Measurements from ENCODE around the gene DOCK11. TPM values are rescaled to one million over a fixed set of nuclear protein-coding genes. Genes with fewer than 3 reads are reported as not detected.
"Not testable (repeated sequence)": the region's sequence is repeated elsewhere in the genome, so short reads cannot be mapped to it uniquely, and the experiment has no call there.

Gene DOCK11
- total and polyA plus RNA-seq, 2 donors (not counting 1 experiment from before 2014, with no cell fraction given), result 40.1 to 85.3 TPM

DNA sequence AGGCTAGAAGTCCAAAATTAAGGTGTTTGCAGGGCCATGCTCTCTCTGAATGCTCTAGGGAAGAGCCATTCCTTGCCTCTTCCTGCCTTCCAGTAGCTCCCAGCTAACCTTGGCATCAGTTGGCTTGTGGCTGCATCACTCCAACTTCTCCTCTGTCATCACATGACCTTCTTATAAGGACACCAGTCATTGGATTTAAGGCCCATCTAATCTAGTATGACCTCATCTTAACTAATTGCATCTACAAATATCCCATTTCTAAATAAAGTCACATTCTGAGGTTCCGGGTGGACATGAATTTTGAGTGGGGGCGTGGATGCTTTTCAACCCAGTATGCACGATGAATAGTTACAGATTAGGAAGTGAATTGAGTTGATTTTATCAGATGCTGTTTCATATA is 89.7 kb downstream of the DOCK11 start:
- Histone ChIP-seq H3K4me1 (ENCODE audit: control insufficient read depth, extremely low read depth, insufficient read depth, low read length) (no peaks in the 10 kb centered on the region), H3K4me2 (ENCODE audit: extremely low read depth, insufficient read depth, low read length) (no peak overlapping the region), H3K79me2 (ENCODE audit: control insufficient read depth, insufficient read depth, low read length) (no peaks in the 10 kb centered on the region), H4K20me1 (ENCODE audit: control insufficient read depth, extremely low read depth, insufficient read depth, low read length) (no peaks in the 10 kb centered on the region), H3K9ac (ENCODE audit: insufficient read depth, low read length) (no peak overlapping the region), H3K9me3 (ENCODE audit: control insufficient read depth, insufficient read depth, low read depth, low read length) (no peaks in the 10 kb centered on the region), H3K36me3 (ENCODE audit: control insufficient read depth, insufficient read depth, low read length) (peaks cover 2% of the 10 kb centered on the region), H3K27me3 (ENCODE audit: control insufficient read depth, insufficient read depth, low read length) (no peaks in the 10 kb centered on the region), H2AFZ (ENCODE audit: low read length) (no peak overlapping the region), H3K4me3 (replicated peaks in 1 of 4; ENCODE audit: control extremely low read depth in 1 of 4, insufficient read depth in 1 of 4, low read depth in 3 of 4, low read length in 4 of 4) (no peak overlapping the region), H3K27ac (ENCODE audit: insufficient read depth, low read length) (no peak overlapping the region)
- no peak for DNase-seq (ENCODE audit: low read depth in 2 of 2)
- TF ChIP-seq EZH2 (IDR thresholded peaks at IDR 0.05; ENCODE audit: low read length, missing control alignments), result no peak
- TF ChIP-seq, protein P1, sequence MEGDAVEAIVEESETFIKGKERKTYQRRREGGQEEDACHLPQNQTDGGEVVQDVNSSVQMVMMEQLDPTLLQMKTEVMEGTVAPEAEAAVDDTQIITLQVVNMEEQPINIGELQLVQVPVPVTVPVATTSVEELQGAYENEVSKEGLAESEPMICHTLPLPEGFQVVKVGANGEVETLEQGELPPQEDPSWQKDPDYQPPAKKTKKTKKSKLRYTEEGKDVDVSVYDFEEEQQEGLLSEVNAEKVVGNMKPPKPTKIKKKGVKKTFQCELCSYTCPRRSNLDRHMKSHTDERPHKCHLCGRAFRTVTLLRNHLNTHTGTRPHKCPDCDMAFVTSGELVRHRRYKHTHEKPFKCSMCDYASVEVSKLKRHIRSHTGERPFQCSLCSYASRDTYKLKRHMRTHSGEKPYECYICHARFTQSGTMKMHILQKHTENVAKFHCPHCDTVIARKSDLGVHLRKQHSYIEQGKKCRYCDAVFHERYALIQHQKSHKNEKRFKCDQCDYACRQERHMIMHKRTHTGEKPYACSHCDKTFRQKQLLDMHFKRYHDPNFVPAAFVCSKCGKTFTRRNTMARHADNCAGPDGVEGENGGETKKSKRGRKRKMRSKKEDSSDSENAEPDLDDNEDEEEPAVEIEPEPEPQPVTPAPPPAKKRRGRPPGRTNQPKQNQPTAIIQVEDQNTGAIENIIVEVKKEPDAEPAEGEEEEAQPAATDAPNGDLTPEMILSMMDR (conservative IDR thresholded peaks at IDR 0.05 in 1 of 2, IDR thresholded peaks at IDR 0.05 in 1 of 2; ENCODE audit: low read depth in 1 of 2, low read length in 2 of 2), result no peak

DNA sequence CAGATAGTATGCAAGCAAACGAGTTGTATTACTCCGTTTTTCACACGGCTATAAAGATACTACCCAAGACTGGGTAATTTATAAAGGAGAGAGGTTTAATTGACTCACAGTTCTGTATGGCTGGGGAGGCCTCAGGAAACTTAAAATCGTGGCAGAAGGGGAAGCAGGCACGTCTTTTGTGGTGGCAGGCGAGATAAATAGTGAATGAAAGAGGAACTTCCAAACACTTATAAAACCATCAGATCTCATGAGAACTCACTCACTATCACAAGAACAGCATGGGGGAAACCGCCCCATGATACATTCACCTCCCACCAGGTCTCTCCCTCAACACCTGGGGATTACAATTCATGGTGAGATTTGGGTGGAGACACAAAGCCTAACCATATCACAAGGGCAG is 90.6 kb downstream of the DOCK11 start:
- DNase-seq (ENCODE audit: low read depth in 2 of 2); H3K27ac ChIP-seq (ENCODE audit: insufficient read depth, low read length); H3K79me2 ChIP-seq (ENCODE audit: control insufficient read depth, insufficient read depth, low read length); H3K4me3 ChIP-seq (replicated peaks in 1 of 4; ENCODE audit: control extremely low read depth in 1 of 4, insufficient read depth in 1 of 4, low read depth in 3 of 4, low read length in 4 of 4); H3K36me3 ChIP-seq (ENCODE audit: control insufficient read depth, insufficient read depth, low read length); H3K9me3 ChIP-seq (ENCODE audit: control insufficient read depth, insufficient read depth, low read depth, low read length); H2AFZ ChIP-seq (ENCODE audit: low read length); H3K27me3 ChIP-seq (ENCODE audit: control insufficient read depth, insufficient read depth, low read length); H3K9ac ChIP-seq (ENCODE audit: insufficient read depth, low read length); H4K20me1 ChIP-seq (ENCODE audit: control insufficient read depth, extremely low read depth, insufficient read depth, low read length); H3K4me1 ChIP-seq (ENCODE audit: control insufficient read depth, extremely low read depth, insufficient read depth, low read length); H3K4me2 ChIP-seq (ENCODE audit: extremely low read depth, insufficient read depth, low read length): not testable (repeated sequence)

DNA sequence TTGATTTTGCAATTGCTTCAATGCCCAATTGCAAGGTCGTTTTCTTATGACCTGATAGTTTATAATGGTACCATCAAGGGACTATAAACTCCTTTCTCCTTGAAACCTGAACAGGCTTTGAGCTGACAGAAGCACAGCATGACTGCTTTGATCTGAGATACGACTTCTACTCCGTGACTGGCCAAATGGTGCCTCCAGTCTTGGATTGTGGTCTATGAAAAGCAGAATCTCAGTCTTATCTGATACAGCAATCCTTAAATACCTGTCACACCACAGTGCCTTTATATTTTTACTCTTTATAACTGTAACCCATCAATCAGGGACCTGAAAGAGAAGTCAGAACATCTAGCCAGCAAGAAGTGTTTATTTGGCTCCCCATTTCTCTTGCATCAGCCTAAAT is 93.1 kb downstream of the DOCK11 start:
- Histone ChIP-seq H2AFZ (ENCODE audit: low read length) (no peak overlapping the region), H3K9me3 (ENCODE audit: control insufficient read depth, insufficient read depth, low read depth, low read length) (no peaks in the 10 kb centered on the region), H4K20me1 (ENCODE audit: control insufficient read depth, extremely low read depth, insufficient read depth, low read length) (no peaks in the 10 kb centered on the region), H3K27ac (ENCODE audit: insufficient read depth, low read length) (no peak overlapping the region), H3K27me3 (ENCODE audit: control insufficient read depth, insufficient read depth, low read length) (no peaks in the 10 kb centered on the region), H3K36me3 (ENCODE audit: control insufficient read depth, insufficient read depth, low read length) (peaks cover 2% of the 10 kb centered on the region), H3K4me3 (replicated peaks in 1 of 4; ENCODE audit: control extremely low read depth in 1 of 4, insufficient read depth in 1 of 4, low read depth in 3 of 4, low read length in 4 of 4) (no peak overlapping the region), H3K79me2 (ENCODE audit: control insufficient read depth, insufficient read depth, low read length) (no peaks in the 10 kb centered on the region), H3K4me1 (ENCODE audit: control insufficient read depth, extremely low read depth, insufficient read depth, low read length) (no peaks in the 10 kb centered on the region), H3K4me2 (ENCODE audit: extremely low read depth, insufficient read depth, low read length) (no peak overlapping the region), H3K9ac (ENCODE audit: insufficient read depth, low read length) (no peak overlapping the region)
- TF ChIP-seq EZH2 (IDR thresholded peaks at IDR 0.05; ENCODE audit: low read length, missing control alignments), result no peak
- TF ChIP-seq, protein P1 (conservative IDR thresholded peaks at IDR 0.05 in 1 of 2, IDR thresholded peaks at IDR 0.05 in 1 of 2; ENCODE audit: low read depth in 1 of 2, low read length in 2 of 2), result no peak
- no peak for DNase-seq (ENCODE audit: low read depth in 2 of 2)

Data from fibroblast of lung (primary cell).